SH-SY5Y (cell line): Measurements from ENCODE around the gene CFAP410.

ENCODE experiments used
- GATA2 ChIP-seq: IDR thresholded peaks from 2 replicates; pipeline ENCODE4 v1.6.1; 2011; ENCODE audit warnings: mild to moderate bottlenecking, low read depth, low read length
- GATA3 ChIP-seq: IDR thresholded peaks from 2 replicates; pipeline ENCODE4 v1.6.1; 2011; ENCODE audit warnings: low read depth, mild to moderate bottlenecking, low read length, moderate library complexity

The CFAP410 gene

DNA sequence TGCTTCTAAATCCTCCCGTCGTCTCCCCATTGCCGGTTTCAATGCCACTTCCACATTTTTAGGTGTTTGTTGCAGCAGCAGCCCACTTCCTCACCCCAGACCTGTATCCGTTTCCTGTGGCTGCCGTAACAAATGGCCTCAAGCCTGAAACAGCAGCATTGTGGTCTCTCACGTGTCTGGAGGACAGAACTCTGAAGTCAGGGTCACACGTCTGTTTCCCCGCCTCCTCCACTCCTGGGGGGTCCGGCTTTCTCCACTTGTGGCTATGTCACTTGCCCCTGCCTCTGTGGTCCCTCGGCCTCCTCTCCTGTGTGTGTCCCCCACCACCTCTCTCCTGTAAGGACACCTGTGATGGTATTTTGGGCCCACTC, 36.1 kb upstream of the CFAP410 start:
- TF ChIP-seq GATA3 (no peak), GATA2 (no peak)

GRCh38 chr21:44374601-44375280, 35.6 kb upstream of the CFAP410 start:
- no peak for TF ChIP-seq GATA2
- no peak for TF ChIP-seq GATA3

GRCh38 chr21:44372616-44373015, 33.4 kb upstream of the CFAP410 start:
- TF ChIP-seq GATA3 (no peak), GATA2 (no peak)

DNA sequence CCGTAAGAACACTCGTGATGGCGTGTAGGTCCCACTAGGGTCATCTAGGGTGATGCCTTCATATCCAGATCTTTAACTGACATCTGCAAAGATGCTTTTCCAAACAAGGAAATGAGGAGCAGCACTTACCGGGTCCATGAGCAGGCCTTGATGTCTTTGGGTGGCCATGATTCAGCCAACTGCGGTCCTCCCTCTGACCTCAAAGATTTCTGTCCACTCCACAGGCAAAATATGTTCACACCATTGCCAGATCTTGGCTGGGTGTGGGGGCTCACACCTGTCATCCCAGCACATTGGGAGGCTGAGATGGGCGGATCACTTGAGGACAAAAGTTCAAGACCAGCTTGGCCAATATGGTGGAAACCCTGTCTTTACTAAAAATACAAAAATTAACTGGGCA, 32.4 kb upstream of the CFAP410 start:
- TF ChIP-seq GATA2 (no peak), GATA3 (no peak)

GRCh38 chr21:44370786-44371410, 31.7 kb upstream of the CFAP410 start:
- TF ChIP-seq GATA3, result no peak

DNA sequence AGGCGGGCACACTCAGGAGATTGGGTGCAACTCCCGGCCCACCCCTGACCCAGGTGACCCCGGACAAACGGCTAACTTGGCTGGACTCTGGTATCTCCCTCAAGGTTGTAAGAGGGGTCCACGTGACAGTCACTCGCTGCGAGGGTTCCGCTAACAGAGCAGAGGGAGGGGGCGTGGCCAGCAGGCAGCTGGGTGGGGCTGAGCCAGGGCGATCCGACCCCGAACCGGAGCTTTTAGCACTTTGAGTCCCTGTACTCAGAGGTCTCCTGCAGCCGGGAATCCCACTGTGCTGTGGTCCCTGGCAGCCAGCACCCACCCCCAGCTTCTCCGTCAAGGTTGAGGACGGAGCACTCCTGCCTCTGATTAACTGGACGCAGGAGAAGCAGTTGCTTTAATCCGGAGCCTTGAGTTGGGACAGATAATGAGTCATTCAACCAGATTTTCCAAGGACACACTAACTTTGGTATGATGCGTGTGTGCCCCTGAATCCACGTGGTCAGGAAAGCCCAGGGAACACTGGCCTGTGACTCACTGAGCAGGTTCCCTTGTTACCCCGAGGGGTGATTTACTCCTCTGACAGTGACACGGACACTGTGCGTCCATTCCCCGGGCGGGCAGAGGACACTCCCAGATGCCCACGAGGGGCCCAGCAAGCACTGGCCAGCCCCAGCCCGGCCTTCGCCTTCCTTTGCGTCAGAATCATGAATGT, 31.0 kb upstream of the CFAP410 start:
- no peak for TF ChIP-seq GATA3
- TF ChIP-seq GATA2, result no peak

DNA sequence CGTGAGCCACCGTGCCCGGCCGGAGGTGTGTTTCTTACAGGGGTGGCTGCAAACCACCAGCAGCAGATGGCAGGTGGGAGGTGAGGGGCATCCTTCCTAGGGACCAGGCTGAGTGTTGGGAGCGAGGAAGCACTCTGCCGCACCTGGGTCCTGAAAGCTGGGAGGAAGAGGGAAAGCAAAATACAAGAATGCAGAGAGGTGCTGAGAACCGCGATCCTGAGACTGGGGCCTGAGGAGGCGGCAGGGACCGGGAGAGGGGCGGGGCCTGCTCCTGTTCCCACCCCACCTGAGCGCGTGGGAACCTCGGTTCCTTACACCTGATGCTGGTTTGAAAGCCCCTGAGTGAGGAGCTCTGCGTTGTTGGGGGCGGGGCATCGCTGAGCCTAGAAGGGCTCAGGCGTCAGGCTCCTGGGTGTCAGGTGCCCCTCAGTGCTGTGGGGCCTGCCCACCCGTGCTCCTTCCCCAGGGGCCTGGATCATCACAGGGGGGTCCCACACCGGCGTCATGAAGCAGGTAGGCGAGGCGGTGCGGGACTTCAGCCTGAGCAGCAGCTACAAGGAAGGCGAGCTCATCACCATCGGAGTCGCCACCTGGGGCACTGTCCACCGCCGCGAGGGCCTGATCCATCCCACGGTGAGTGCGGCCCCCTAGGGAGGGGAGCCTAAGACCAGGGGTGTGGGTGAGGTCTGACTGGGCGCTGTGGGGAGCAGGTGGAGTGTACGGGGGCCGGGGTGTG, 29.7 kb upstream of the CFAP410 start:
- TF ChIP-seq GATA2 (no peak), GATA3 (no peak)

- TF ChIP-seq GATA2 (no peak), GATA3 (no peak)
These were observed 27.5 kb upstream of the CFAP410 start for GRCh38 chr21:44366586-44367211.

DNA sequence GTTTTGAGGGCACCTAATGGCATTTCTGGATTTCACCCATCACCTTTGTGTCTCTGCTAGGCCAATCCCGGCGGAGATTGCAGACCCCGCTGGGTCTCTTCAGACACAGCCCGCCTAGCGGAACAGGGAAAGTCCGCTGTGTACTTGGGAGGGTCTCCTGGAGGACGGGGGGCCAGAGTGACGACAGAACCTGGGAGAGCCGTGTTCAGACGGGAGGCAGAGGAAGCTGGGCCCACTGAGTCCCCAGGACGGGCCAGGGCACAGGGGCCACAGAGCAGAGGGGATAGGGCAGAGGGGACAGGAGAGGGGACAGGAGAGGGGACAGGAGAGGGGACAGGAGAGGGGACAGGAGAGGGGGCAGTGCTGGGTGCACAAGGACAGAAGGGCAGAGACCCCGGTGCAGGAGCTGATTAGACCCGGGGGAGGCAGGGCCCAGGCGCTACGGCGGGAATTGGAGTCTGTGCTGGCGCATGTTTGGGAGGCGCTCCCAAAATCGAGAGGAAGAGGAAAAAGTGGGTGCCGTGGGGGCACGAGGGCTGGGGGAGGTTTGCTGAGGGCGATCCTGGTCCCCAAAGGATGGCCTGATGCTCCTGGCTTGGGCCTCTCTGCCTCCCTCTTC, 26.9 kb upstream of the CFAP410 start:
- TF ChIP-seq GATA3 (no peak), GATA2 (no peak)

- no peak for TF ChIP-seq GATA3
- TF ChIP-seq GATA2, result no peak
These were observed 26.2 kb upstream of the CFAP410 start for GRCh38 chr21:44365251-44365966.

- TF ChIP-seq GATA2 (no peak), GATA3 (no peak)
These were observed 25.2 kb upstream of the CFAP410 start for GRCh38 chr21:44364151-44365053.

DNA sequence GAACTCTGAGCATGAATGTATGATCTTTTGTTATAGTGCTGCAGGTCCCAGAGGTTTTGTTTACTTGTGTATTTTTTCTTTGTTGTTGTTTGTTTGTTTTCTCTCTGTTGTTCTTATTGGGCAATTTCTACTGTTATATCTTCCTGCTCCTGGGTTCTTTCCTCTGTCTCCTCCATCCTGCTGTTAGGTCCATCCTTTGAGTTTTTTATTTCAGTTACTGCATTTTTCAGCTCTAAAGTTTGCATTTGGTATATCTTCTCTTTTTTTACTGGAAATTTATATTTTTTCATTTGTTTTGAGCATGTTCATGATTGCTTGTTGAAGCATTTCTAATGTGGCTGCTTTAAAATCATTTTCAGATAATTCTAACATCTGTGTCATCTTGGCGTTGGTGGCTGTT, 24.1 kb upstream of the CFAP410 start:
- TF ChIP-seq GATA3, result no peak
- no peak for TF ChIP-seq GATA2
